Endodermal cell (in vitro differentiated cells): ENCODE data around the gene PLA2G2A. TPM values are rescaled to one million over a fixed set of nuclear protein-coding genes. Genes with fewer than 3 reads are reported as not detected.

Experiments used
- DNase-seq: peaks from one replicate; pipeline ENCODE4 v3.0.0-alpha.2; 2017
- H3K27ac ChIP-seq: 2 replicates; pipeline ENCODE4 v1.5.1; 2013; ENCODE audit warnings: mild to moderate bottlenecking, low read depth, low read length, moderate library complexity
- H3K27me3 ChIP-seq: 2 replicates; pipeline ENCODE4 v1.6.1; 2013; ENCODE audit warnings: mild to moderate bottlenecking, low read length, moderate library complexity; ENCODE audit not compliant: insufficient read depth, control insufficient read depth, poor library complexity, severe bottlenecking
- H3K36me3 ChIP-seq: 2 replicates; pipeline ENCODE4 v1.7.0; 2013; ENCODE audit warnings: mild to moderate bottlenecking, low read length, moderate library complexity; ENCODE audit not compliant: control insufficient read depth, insufficient read depth
- H3K4me1 ChIP-seq: one replicate; pipeline ENCODE4 v1.7.0; 2013; ENCODE audit warnings: low read length; ENCODE audit not compliant: control insufficient read depth, insufficient read depth
- H3K4me3 ChIP-seq: 2 replicates; pipeline ENCODE4 v1.5.1; 2013; ENCODE audit warnings: mild to moderate bottlenecking, low read length, moderate library complexity
- H3K9ac ChIP-seq: 2 replicates; pipeline ENCODE4 v1.6.1; 2013; ENCODE audit warnings: mild to moderate bottlenecking, low read length, moderate library complexity; ENCODE audit not compliant: poor library complexity, severe bottlenecking; ENCODE audit errors: extremely low read depth
- H3K9me3 ChIP-seq: 2 replicates; pipeline ENCODE4 v1.6.1; 2013; ENCODE audit warnings: mild to moderate bottlenecking, low read length, moderate library complexity; ENCODE audit not compliant: control insufficient read depth
- H3K27ac Mint-ChIP-seq: 2 replicates; pipeline ENCODE4 v1.8.0; 2020; ENCODE audit warnings: mixed read lengths
- H3K27me3 Mint-ChIP-seq: 2 replicates; pipeline ENCODE4 v1.8.0; 2021; ENCODE audit warnings: mild to moderate bottlenecking, mixed read lengths; ENCODE audit not compliant: insufficient read depth
- H3K36me3 Mint-ChIP-seq: 2 replicates; pipeline ENCODE4 v1.8.0; 2020; ENCODE audit warnings: low read depth, mixed read lengths
- H3K4me1 Mint-ChIP-seq: 2 replicates; pipeline ENCODE4 v1.8.0; 2020; ENCODE audit warnings: mixed read lengths
- H3K4me3 Mint-ChIP-seq: 2 replicates; pipeline ENCODE4 v1.8.0; 2020; ENCODE audit warnings: mild to moderate bottlenecking, moderate library complexity, mixed read lengths
- H3K9me3 Mint-ChIP-seq: 2 replicates; pipeline ENCODE4 v1.8.0; 2020; ENCODE audit warnings: mild to moderate bottlenecking, mixed read lengths
- whole genome bisulfite sequencing, 2 experiments: methylation state at CpG; one replicate each; pipeline versions ENCODE4 v1.1.5 to v1.1.7; 2013; ENCODE audit warnings: missing lambda C conversion rate in 2 of 2, mixed read lengths in 1 of 2; ENCODE audit not compliant: insufficient coverage in 1 of 2, insufficient read length in 1 of 2; 5-methylcytosine and 5-hydroxymethylcytosine counted together
- total RNA-seq, 2 donors: library from RNA; stranded (reverse); fragmentation: NEBNext Ultra II Directional in 1 of 2; extraction: Animal tissue kit (Norgen Biotek cat#: 25700) in 1 of 2; gene quantifications; 2 replicates in 1 of 2; 3 replicates in 1 of 2; pipeline ENCODE4 v1.2.1, GENCODE V29; 2021
- TF ChIP-seq, protein P1 (sequence below): fragments of 200-600 bp; sonication (generic); conservative IDR thresholded peaks from 2 replicates; pipeline ENCODE4 v1.5.0; 2021; ENCODE audit warnings: antibody characterized with exemption, mild to moderate bottlenecking

PLA2G2A gene
- total RNA-seq, 2 donors from 2014 or later = 1.0 TPM; not detected in 1

DNA sequence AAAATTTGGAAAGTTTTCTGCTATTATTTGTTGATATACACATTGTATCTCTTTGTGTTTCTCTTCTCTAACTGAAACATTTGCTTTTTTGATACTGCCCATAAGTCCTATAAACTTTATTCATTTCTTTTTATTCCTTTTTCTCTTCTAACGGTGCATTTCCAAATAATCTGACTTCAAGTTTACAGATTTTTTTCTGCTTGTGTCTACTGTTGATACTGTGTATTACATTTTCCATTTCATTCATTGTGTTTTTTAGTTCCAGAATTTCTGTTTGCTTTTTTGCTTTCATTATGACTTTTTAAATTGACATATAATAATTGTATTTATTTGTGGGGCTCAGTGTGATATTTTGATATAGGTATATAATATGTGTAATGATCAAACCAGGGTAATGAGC lies 38.3 kb upstream of the PLA2G2A start:
- H3K27ac Mint-ChIP-seq = no peak overlapping the region

DNA sequence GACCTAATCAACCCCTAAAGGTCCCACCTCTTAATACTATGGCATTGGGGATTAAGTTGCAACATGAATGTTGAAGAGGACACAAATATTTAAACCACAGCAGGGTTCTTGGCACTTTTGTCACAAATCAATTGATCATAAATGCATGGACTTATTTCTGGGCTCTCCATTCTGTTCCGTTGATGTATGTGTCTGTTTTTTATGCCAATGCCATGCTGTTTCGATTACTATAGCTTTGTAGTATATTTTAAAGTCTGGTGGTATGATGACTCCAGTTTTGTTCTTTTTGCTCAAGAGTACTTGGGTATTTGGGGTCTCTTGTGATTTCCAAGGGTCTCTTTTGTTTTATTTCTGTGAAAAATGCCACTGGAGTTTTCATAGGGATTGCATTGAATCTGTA lies 34.7 kb upstream of the PLA2G2A start:
- WGBS, 2 experiments = 84 to 90% methylated on average over 2 of the region's 2 CpGs
- no peaks in the 10 kb centered on the region for H3K4me1 Mint-ChIP-seq
- H3K27me3 Mint-ChIP-seq = no peaks in the 10 kb centered on the region
- H3K36me3 Mint-ChIP-seq = no peaks in the 10 kb centered on the region
- Histone ChIP-seq H3K27me3 (no peaks in the 10 kb centered on the region), H3K4me3 (no peak overlapping the region), H3K9me3 (peaks cover 15% of the 10 kb centered on the region), H3K36me3 (no peaks in the 10 kb centered on the region), H3K9ac (no peak overlapping the region), H3K27ac (no peak overlapping the region), H3K4me1 (no peaks in the 10 kb centered on the region)
- no peak for DNase-seq
- no peak overlapping the region for H3K4me3 Mint-ChIP-seq
- H3K9me3 Mint-ChIP-seq = peaks cover 18% of the 10 kb centered on the region
- H3K27ac Mint-ChIP-seq = no peak overlapping the region
- TF ChIP-seq, protein P1, sequence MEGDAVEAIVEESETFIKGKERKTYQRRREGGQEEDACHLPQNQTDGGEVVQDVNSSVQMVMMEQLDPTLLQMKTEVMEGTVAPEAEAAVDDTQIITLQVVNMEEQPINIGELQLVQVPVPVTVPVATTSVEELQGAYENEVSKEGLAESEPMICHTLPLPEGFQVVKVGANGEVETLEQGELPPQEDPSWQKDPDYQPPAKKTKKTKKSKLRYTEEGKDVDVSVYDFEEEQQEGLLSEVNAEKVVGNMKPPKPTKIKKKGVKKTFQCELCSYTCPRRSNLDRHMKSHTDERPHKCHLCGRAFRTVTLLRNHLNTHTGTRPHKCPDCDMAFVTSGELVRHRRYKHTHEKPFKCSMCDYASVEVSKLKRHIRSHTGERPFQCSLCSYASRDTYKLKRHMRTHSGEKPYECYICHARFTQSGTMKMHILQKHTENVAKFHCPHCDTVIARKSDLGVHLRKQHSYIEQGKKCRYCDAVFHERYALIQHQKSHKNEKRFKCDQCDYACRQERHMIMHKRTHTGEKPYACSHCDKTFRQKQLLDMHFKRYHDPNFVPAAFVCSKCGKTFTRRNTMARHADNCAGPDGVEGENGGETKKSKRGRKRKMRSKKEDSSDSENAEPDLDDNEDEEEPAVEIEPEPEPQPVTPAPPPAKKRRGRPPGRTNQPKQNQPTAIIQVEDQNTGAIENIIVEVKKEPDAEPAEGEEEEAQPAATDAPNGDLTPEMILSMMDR = no peak

More for the DNA sequence above, 38.3 kb upstream of the PLA2G2A start:
- WGBS, 2 experiments = 89 to 100% methylated on average over 1 of the region's 1 CpG
- no peaks in the 10 kb centered on the region for H3K4me1 Mint-ChIP-seq
- no peak for DNase-seq
- no peaks in the 10 kb centered on the region for H3K36me3 Mint-ChIP-seq
- no peaks in the 10 kb centered on the region for H3K36me3 ChIP-seq
- TF ChIP-seq, protein P1 = no peak
- H3K9me3 Mint-ChIP-seq = peaks cover 17% of the 10 kb centered on the region
- no peak overlapping the region for H3K4me3 Mint-ChIP-seq
- no peaks in the 10 kb centered on the region for H3K27me3 Mint-ChIP-seq
- H3K4me1 ChIP-seq = no peaks in the 10 kb centered on the region
- no peak overlapping the region for H3K4me3 ChIP-seq
- H3K9ac ChIP-seq = no peak overlapping the region
- H3K27me3 ChIP-seq = no peaks in the 10 kb centered on the region
- H3K9me3 ChIP-seq = peaks cover 15% of the 10 kb centered on the region
- no peak overlapping the region for H3K27ac ChIP-seq

DNA sequence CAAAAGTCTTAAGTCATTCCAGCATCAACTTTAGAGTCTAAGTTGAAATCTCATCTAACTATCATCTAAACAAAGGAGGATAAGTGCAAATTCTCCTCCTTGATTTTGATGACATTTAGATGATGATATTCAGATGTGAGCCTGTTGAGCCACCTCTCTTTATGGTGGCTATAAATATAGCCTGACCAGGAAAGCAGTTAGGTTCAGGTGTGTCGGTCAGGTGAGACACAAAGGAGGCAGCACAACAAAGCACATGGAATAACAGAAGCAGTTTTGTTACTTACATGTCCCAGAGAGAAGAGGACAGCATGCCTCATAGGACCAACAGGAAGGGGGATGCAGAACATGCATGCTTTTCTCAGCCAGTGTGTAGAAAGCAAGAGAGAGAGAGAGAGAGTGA lies 30.6 kb upstream of the PLA2G2A start:
- Histone ChIP-seq H3K27ac (no peak overlapping the region), H3K4me1 (no peaks in the 10 kb centered on the region), H3K9ac (no peak overlapping the region), H3K4me3 (no peak overlapping the region), H3K27me3 (no peaks in the 10 kb centered on the region), H3K36me3 (no peaks in the 10 kb centered on the region), H3K9me3 (peaks cover 14% of the 10 kb centered on the region)
- 89 to 100% methylated on average over 1 of the region's 1 CpG for WGBS, 2 experiments
- peaks cover 42% of the 10 kb centered on the region for H3K9me3 Mint-ChIP-seq
- TF ChIP-seq, protein P1 = no peak
- H3K27ac Mint-ChIP-seq = no peak overlapping the region
- H3K27me3 Mint-ChIP-seq = peaks cover 2% of the 10 kb centered on the region
- no peak for DNase-seq
- H3K4me1 Mint-ChIP-seq = no peaks in the 10 kb centered on the region
- H3K4me3 Mint-ChIP-seq = no peak overlapping the region
- H3K36me3 Mint-ChIP-seq = no peaks in the 10 kb centered on the region
